NB4 (cell line): ENCODE data around the gene PRSS2.

Source experiments
- MAX ChIP-seq: IDR thresholded peaks from 2 replicates; pipeline ENCODE4 v1.6.1; 2011; ENCODE audit warnings: low read depth, low read length
- MYC ChIP-seq: IDR thresholded peaks from 2 replicates; pipeline ENCODE4 v1.6.1; 2011; ENCODE audit warnings: low read depth, low read length
- POLR2A ChIP-seq: IDR thresholded peaks from 2 replicates; pipeline ENCODE4 v1.6.1; 2011; ENCODE audit warnings: mild to moderate bottlenecking; ENCODE audit not compliant: insufficient read length; ENCODE audit errors: extremely low read depth
- TF ChIP-seq, protein P1 (sequence below): IDR thresholded peaks from one replicate; pipeline ENCODE4 v1.5.1; 2012; ENCODE audit warnings: low read depth, low read length

GRCh38 chr7:142767861-142768260, 2.9 kb upstream of the PRSS2 start:
- TF ChIP-seq, protein P1, sequence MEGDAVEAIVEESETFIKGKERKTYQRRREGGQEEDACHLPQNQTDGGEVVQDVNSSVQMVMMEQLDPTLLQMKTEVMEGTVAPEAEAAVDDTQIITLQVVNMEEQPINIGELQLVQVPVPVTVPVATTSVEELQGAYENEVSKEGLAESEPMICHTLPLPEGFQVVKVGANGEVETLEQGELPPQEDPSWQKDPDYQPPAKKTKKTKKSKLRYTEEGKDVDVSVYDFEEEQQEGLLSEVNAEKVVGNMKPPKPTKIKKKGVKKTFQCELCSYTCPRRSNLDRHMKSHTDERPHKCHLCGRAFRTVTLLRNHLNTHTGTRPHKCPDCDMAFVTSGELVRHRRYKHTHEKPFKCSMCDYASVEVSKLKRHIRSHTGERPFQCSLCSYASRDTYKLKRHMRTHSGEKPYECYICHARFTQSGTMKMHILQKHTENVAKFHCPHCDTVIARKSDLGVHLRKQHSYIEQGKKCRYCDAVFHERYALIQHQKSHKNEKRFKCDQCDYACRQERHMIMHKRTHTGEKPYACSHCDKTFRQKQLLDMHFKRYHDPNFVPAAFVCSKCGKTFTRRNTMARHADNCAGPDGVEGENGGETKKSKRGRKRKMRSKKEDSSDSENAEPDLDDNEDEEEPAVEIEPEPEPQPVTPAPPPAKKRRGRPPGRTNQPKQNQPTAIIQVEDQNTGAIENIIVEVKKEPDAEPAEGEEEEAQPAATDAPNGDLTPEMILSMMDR = no peak
- no peak for TF ChIP-seq MAX
- TF ChIP-seq POLR2A = no peak
- TF ChIP-seq MYC = no peak
